NCI-H128 (cell line): Measurements from ENCODE around the gene DESI2.
"Not testable (repeated sequence)": the region's sequence is repeated elsewhere in the genome, so short reads cannot be mapped to it uniquely, and the experiment has no call there.

Source experiments
- DNase-seq: peaks from one replicate; lab custom pipeline; 2025; ENCODE audit not compliant: unreplicated experiment; lab: John Stamatoyannopoulos, UW

DESI2 gene

GRCh38 chr1:244654108-244655038 lies 1.4 kb downstream of the DESI2 start:
- no peak for DNase-seq

GRCh38 chr1:244655186-244655585 lies 2.3 kb downstream of the DESI2 start:
- DNase-seq, result no peak

GRCh38 chr1:244657421-244657820 lies 4.5 kb downstream of the DESI2 start:
- no peak for DNase-seq

- DNase-seq, result no peak
Measured at GRCh38 chr1:244659694-244660093, 6.8 kb downstream of the DESI2 start.

GRCh38 chr1:244660595-244660994 lies 7.7 kb downstream of the DESI2 start:
- no peak for DNase-seq

GRCh38 chr1:244661569-244662312 lies 8.8 kb downstream of the DESI2 start:
- DNase-seq, result not testable (repeated sequence)

GRCh38 chr1:244662599-244662998 lies 9.7 kb downstream of the DESI2 start:
- no peak for DNase-seq

- no peak for DNase-seq
Measured at GRCh38 chr1:244664353-244664752, 11.4 kb downstream of the DESI2 start.

GRCh38 chr1:244665771-244666217 lies 12.9 kb downstream of the DESI2 start:
- peak; percentile 55 for DNase-seq

GRCh38 chr1:244666672-244667418 lies 13.9 kb downstream of the DESI2 start:
- not testable (repeated sequence) for DNase-seq

GRCh38 chr1:244667797-244668196 lies 14.9 kb downstream of the DESI2 start:
- no peak for DNase-seq

GRCh38 chr1:244672946-244673682 lies 20.2 kb downstream of the DESI2 start:
- no peak for DNase-seq

- no peak for DNase-seq
Measured at GRCh38 chr1:244674446-244674845, 21.5 kb downstream of the DESI2 start.

GRCh38 chr1:244675167-244675566 lies 22.2 kb downstream of the DESI2 start:
- no peak for DNase-seq

GRCh38 chr1:244678697-244679096 lies 25.8 kb downstream of the DESI2 start:
- no peak for DNase-seq

GRCh38 chr1:244680667-244681066 lies 27.7 kb downstream of the DESI2 start:
- no peak for DNase-seq

GRCh38 chr1:244682087-244682486 lies 29.2 kb downstream of the DESI2 start:
- DNase-seq, result not testable (repeated sequence)

GRCh38 chr1:244695937-244696336 lies 43.0 kb downstream of the DESI2 start:
- no peak for DNase-seq

- no peak for DNase-seq
Measured at GRCh38 chr1:244699741-244700140, 46.8 kb downstream of the DESI2 start.

GRCh38 chr1:244700808-244701207 lies 47.9 kb downstream of the DESI2 start:
- no peak for DNase-seq

- DNase-seq, result no peak
Measured at GRCh38 chr1:244702620-244703019, 49.7 kb downstream of the DESI2 start.
